HG02885 (cell line): ENCODE measurements around the gene DGCR8.
"Not testable (repeated sequence)": the region's sequence is repeated elsewhere in the genome, so short reads cannot be mapped to it uniquely, and the experiment has no call there.

Experiments
- ATAC-seq: cut with Tn5 transposase; IDR thresholded peaks from one replicate; pipeline ENCODE4 v1.9.1; 2021; ENCODE audit warnings: mild to moderate bottlenecking; ENCODE audit not compliant: unreplicated experiment, poor library complexity

The DGCR8 gene

GRCh38 chr22:20147237-20147988, 67.4 kb downstream of the DGCR8 start:
- no peak for ATAC-seq

- no peak for ATAC-seq
Observed at GRCh38 chr22:20148414-20148813, 68.4 kb downstream of the DGCR8 start.

- no peak for ATAC-seq
Observed at GRCh38 chr22:20149257-20150250, 69.5 kb downstream of the DGCR8 start.

GRCh38 chr22:20150381-20151275, 70.6 kb downstream of the DGCR8 start, which contains the start of gene CCDC188:
Gene CCDC188 (minus strand): TSS chr22:20151055. CDS start chr22:20150986, 69 bp downstream.
- ATAC-seq: no peak

GRCh38 chr22:20151276-20151588, 71.2 kb downstream of the DGCR8 start:
- ATAC-seq: no peak

- no peak for ATAC-seq
Observed at GRCh38 chr22:20152464-20152890, 72.4 kb downstream of the DGCR8 start.

- no peak for ATAC-seq
Observed at GRCh38 chr22:20153945-20154344, 73.9 kb downstream of the DGCR8 start.

- no peak for ATAC-seq
Observed at GRCh38 chr22:20154602-20155187, 74.7 kb downstream of the DGCR8 start.

- ATAC-seq: no peak
Observed at GRCh38 chr22:20155330-20156041, 75.4 kb downstream of the DGCR8 start.

- no peak for ATAC-seq
Observed at GRCh38 chr22:20156042-20156389, 76.0 kb downstream of the DGCR8 start.

- ATAC-seq: no peak
Observed at GRCh38 chr22:20156611-20157429, 76.8 kb downstream of the DGCR8 start.

- no peak for ATAC-seq
Observed at GRCh38 chr22:20157430-20158183, 77.6 kb downstream of the DGCR8 start.

- no peak for ATAC-seq
Observed at GRCh38 chr22:20158391-20159036, 78.5 kb downstream of the DGCR8 start.

GRCh38 chr22:20159076-20159475, 79.0 kb downstream of the DGCR8 start:
- ATAC-seq: no peak

GRCh38 chr22:20159531-20159930, 79.5 kb downstream of the DGCR8 start:
- not testable (repeated sequence) for ATAC-seq

- no peak for ATAC-seq
Observed at GRCh38 chr22:20160041-20160440, 80.0 kb downstream of the DGCR8 start.
